ENCODE measurements around the gene GPR84. TPM values are rescaled to one million over a fixed set of nuclear protein-coding genes. Genes with fewer than 3 reads are reported as not detected.

The GPR84 gene
- total and polyA plus RNA-seq, 3 donors from 2014 or later, result 0.43 to 0.58 TPM; not detected in 1

DNA sequence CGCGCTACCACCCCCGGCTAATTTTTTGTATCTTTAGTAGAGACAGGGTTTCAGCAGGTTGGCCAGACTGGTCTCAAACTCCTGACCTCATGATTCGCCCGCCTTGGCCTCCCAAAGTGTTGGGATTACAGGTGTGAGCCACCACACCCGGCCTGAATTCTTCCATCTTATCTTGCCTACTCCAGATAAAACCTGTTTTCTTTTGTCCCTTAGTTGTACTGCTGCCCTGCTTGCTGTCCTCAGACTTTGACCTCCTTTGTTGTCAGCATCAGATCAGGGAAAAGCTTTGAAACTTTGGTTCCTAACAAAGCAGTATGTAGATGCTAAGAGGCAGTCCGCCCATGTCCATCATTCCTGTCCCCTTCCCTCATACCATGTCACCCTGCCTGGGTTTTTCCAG lies 23.4 kb downstream of the GPR84 start:
- 68 to 78% methylated on average over 7 of the region's 7 CpGs for WGBS, 2 donors
- TF ChIP-seq, protein P1, sequence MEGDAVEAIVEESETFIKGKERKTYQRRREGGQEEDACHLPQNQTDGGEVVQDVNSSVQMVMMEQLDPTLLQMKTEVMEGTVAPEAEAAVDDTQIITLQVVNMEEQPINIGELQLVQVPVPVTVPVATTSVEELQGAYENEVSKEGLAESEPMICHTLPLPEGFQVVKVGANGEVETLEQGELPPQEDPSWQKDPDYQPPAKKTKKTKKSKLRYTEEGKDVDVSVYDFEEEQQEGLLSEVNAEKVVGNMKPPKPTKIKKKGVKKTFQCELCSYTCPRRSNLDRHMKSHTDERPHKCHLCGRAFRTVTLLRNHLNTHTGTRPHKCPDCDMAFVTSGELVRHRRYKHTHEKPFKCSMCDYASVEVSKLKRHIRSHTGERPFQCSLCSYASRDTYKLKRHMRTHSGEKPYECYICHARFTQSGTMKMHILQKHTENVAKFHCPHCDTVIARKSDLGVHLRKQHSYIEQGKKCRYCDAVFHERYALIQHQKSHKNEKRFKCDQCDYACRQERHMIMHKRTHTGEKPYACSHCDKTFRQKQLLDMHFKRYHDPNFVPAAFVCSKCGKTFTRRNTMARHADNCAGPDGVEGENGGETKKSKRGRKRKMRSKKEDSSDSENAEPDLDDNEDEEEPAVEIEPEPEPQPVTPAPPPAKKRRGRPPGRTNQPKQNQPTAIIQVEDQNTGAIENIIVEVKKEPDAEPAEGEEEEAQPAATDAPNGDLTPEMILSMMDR (IDR thresholded peaks at IDR 0.05), result no peak
- no peak for TF ChIP-seq POLR2A (IDR thresholded peaks at IDR 0.05)
- no peaks in the 10 kb centered on the region for H3K9me3 ChIP-seq
- peaks cover 36% of the 10 kb centered on the region for H3K4me1 ChIP-seq
- intact Hi-C loops (cut with DNase I; ENCODE audit: low total_unique reads), result no loop called here
- H3K36me3 ChIP-seq (ENCODE audit: low read depth, missing control alignments), result no peaks in the 10 kb centered on the region
- H3K27me3 ChIP-seq, result no peaks in the 10 kb centered on the region
- H3K4me3 ChIP-seq, result no peak overlapping the region
- DNase-seq, result no peak
- no peak overlapping the region for H3K27ac ChIP-seq

GRCh38 chr12:54338698-54339296 lies 25.5 kb downstream of the GPR84 start:
- 59 to 74% methylated on average over 4 of the region's 4 CpGs for WGBS, 2 donors
- Histone ChIP-seq H3K36me3 (ENCODE audit: low read depth, missing control alignments) (no peaks in the 10 kb centered on the region), H3K9me3 (no peaks in the 10 kb centered on the region), H3K27me3 (no peaks in the 10 kb centered on the region), H3K4me1 (peaks cover 42% of the 10 kb centered on the region), H3K27ac (peak overlapping the region in 1 of 2 donors; percentile 50), H3K4me3 (no peak overlapping the region)
- DNase-seq, result no peak
- intact Hi-C loops (cut with DNase I; ENCODE audit: low total_unique reads), result no loop called here
- TF ChIP-seq POLR2A (IDR thresholded peaks at IDR 0.05), result no peak
- TF ChIP-seq, protein P1 (IDR thresholded peaks at IDR 0.05), result no peak

DNA sequence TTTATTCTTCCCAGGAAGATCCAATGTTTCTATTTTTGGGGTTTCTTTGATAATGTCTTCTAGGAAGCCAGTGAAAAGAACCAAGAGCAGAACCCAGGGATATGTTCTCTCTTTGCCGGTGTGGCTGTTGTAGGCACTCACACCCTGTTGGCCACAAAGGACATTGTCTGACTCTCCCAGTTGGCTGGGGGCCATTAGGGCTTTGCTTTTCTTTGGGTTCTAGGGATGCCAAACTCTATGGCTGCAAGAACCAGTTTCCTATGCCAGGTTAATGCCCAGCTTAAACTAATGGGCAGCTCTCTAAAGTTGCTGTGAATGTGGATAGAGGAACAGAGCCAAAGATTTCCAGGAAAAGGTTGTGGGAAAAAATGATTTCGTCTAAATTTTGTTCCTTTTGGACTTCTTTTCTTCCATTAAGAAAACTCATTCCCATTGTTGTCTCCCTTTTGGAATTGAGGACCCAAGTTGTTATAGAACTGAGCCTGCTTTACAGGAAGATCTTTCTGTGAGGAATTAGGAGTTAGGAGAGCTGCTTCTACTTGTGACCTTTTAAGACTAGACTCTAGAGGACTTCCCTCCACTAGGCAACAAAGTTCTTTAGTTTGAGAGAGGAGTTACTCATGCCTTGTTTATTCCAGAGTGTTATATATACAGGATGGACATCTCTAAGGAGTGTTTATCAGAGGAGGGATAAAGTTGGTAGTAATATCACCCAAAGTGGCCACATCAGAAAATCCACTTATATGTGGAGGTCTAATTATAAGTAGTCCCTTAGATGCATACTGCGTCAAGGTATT lies 26.2 kb downstream of the GPR84 start:
- no peaks in the 10 kb centered on the region for H3K27me3 ChIP-seq
- intact Hi-C loops (cut with DNase I; ENCODE audit: low total_unique reads), result no loop called here
- H3K4me1 ChIP-seq, result peaks cover 42% of the 10 kb centered on the region
- H3K27ac ChIP-seq, result peak overlapping the region; percentile 36 to 82
- no peaks in the 10 kb centered on the region for H3K36me3 ChIP-seq (ENCODE audit: low read depth, missing control alignments)
- DNase-seq, result no peak
- 51 to 54% methylated on average over 3 of the region's 3 CpGs for WGBS, 2 donors
- TF ChIP-seq, protein P1 (IDR thresholded peaks at IDR 0.05), result no peak
- TF ChIP-seq POLR2A (IDR thresholded peaks at IDR 0.05), result no peak
- no peaks in the 10 kb centered on the region for H3K9me3 ChIP-seq
- no peak overlapping the region for H3K4me3 ChIP-seq

- Histone ChIP-seq H3K9me3 (no peaks in the 10 kb centered on the region), H3K4me3 (no peak overlapping the region), H3K27me3 (no peaks in the 10 kb centered on the region), H3K36me3 (ENCODE audit: low read depth, missing control alignments) (no peaks in the 10 kb centered on the region), H3K27ac (peak overlapping the region; percentile 36 to 82), H3K4me1 (peaks cover 42% of the 10 kb centered on the region)
- no peak for TF ChIP-seq POLR2A (IDR thresholded peaks at IDR 0.05)
- TF ChIP-seq, protein P1 (IDR thresholded peaks at IDR 0.05), result no peak
- intact Hi-C loops (cut with DNase I; ENCODE audit: low total_unique reads), result no loop called here
- 40 to 41% methylated on average over 3 of the region's 3 CpGs for WGBS, 2 donors
- peak; percentile 45 for DNase-seq
Observed at GRCh38 chr12:54337280-54337842, 26.9 kb downstream of the GPR84 start.
